ENCODE results near the gene CACNG7.

DNA sequence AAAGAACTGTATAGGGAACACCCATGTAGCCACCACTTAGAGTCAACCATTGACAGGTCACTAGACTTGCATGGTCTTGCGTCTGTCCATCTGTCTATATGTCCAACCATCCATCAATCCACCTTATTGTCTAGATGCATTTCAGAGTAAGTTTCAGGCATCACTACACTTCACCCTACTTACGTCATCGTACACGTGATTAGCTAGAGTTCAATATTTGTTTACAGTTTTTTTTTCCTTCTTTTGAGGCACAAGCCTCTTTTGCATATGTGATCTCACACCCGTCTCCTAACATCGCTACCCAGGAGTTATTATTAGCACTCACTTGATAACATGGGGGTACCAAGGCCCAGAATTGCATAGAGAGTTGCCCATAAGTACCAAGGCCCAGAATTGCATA, 6.9 kb downstream of the CACNG7 start:
- TF ChIP-seq, protein P1, sequence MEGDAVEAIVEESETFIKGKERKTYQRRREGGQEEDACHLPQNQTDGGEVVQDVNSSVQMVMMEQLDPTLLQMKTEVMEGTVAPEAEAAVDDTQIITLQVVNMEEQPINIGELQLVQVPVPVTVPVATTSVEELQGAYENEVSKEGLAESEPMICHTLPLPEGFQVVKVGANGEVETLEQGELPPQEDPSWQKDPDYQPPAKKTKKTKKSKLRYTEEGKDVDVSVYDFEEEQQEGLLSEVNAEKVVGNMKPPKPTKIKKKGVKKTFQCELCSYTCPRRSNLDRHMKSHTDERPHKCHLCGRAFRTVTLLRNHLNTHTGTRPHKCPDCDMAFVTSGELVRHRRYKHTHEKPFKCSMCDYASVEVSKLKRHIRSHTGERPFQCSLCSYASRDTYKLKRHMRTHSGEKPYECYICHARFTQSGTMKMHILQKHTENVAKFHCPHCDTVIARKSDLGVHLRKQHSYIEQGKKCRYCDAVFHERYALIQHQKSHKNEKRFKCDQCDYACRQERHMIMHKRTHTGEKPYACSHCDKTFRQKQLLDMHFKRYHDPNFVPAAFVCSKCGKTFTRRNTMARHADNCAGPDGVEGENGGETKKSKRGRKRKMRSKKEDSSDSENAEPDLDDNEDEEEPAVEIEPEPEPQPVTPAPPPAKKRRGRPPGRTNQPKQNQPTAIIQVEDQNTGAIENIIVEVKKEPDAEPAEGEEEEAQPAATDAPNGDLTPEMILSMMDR (IDR thresholded peaks at IDR 0.05): no peak
- no peak for TF ChIP-seq POLR2A (IDR thresholded peaks at IDR 0.05)

Data from testis (tissue), 2 donors.